H1 (cell line): ENCODE results near the gene SLC25A42. TPM values are rescaled to one million over a fixed set of nuclear protein-coding genes. Genes with fewer than 3 reads are reported as not detected.
A peak's percentile ranks its signal among the peaks of the same experiment; 100 is the strongest.

Experiments used
- CTCF ChIA-PET: fragments of 300-600 bp; sonication (Branson Sonifier 250); formaldehyde crosslinking; loops from one replicate; lab custom pipeline; 2021; ENCODE audit not compliant: partially characterized antibody; lab: Charles Lee
- POLR2A ChIA-PET: fragments of 300-600 bp; sonication (Branson Sonifier 250); formaldehyde crosslinking; loops from one replicate; lab custom pipeline; 2021; ENCODE audit warnings: inconsistent platforms; ENCODE audit not compliant: partially characterized antibody; lab: Charles Lee
- DNase-seq, 2 experiments: peaks; one replicate each; pipeline versions ENCODE4 v3.0.0 to v3.0.0-alpha.2; 2010 to 2022; ENCODE audit warnings: low spot score in 2 of 2, low read depth in 1 of 2, mixed read lengths in 1 of 2
- FAIRE-seq: peaks from 2 replicates; lab custom pipeline; 2011; peaks lifted over from hg19 to GRCh38; lab: Jason Lieb, UNC
- H2AFZ ChIP-seq: 2 replicates; pipeline ENCODE4 v1.8.1; 2012; ENCODE audit warnings: low read length, inconsistent platforms
- H2AK5ac ChIP-seq: 2 replicates; pipeline ENCODE4 v1.6.1; 2013; ENCODE audit warnings: low read depth, low read length
- H2BK120ac ChIP-seq: replicated peaks from 2 replicates; pipeline ENCODE3; 2013; ENCODE audit warnings: low read depth, low read length, inconsistent platforms
- H2BK12ac ChIP-seq: 2 replicates; pipeline ENCODE4 v1.6.1; 2013; ENCODE audit warnings: low read depth, low read length
- H2BK15ac ChIP-seq: 2 replicates; pipeline ENCODE4 v1.6.1; 2013; ENCODE audit warnings: low read length
- H2BK20ac ChIP-seq: 2 replicates; pipeline ENCODE4 v1.6.1; 2013; ENCODE audit warnings: low read length
- H2BK5ac ChIP-seq: 2 replicates; pipeline ENCODE4 v1.6.1; 2013; ENCODE audit warnings: low read depth, low read length
- H3K14ac ChIP-seq: 2 replicates; pipeline ENCODE4 v1.6.1; 2013; ENCODE audit warnings: inconsistent platforms; ENCODE audit not compliant: insufficient read length
- H3K18ac ChIP-seq: 2 replicates; pipeline ENCODE4 v1.6.1; 2013; ENCODE audit warnings: low read length; ENCODE audit errors: extremely low read depth
- H3K23ac ChIP-seq: 2 replicates; pipeline ENCODE4 v1.6.1; 2013; ENCODE audit warnings: inconsistent platforms; ENCODE audit not compliant: insufficient read length
- H3K23me2 ChIP-seq: 2 replicates; pipeline ENCODE4 v1.6.1; 2013; ENCODE audit warnings: low read depth, low read length
- H3K27ac ChIP-seq: 2 replicates; pipeline ENCODE4 v1.6.1; 2011; ENCODE audit warnings: low read depth, low read length, inconsistent platforms
- H3K27me3 ChIP-seq, 4 experiments: replicated peaks in 1 of 4; 1 replicate in 1 of 4; 2 replicates in 3 of 4; pipeline versions ENCODE4 v1.6.1 to v1.8.1; 2011 to 2013; ENCODE audit warnings: low read length in 3 of 4, mild to moderate bottlenecking in 3 of 4, inconsistent platforms in 2 of 4, mixed read lengths in 2 of 4, moderate library complexity in 1 of 4; ENCODE audit not compliant: control insufficient read depth in 3 of 4, insufficient read depth in 3 of 4; ENCODE audit errors: extremely low read depth in 1 of 4
- H3K36me3 ChIP-seq, 4 experiments: 2 replicates each; pipeline versions ENCODE4 v1.6.1 to v1.8.1; 2011 to 2013; ENCODE audit warnings: mild to moderate bottlenecking in 4 of 4, low read length in 3 of 4, moderate library complexity in 2 of 4, control low read depth in 1 of 4, inconsistent platforms in 1 of 4; ENCODE audit not compliant: insufficient read depth in 4 of 4, control insufficient read depth in 2 of 4
- H3K4ac ChIP-seq: replicated peaks from 2 replicates; pipeline ENCODE3; 2013; ENCODE audit warnings: low read length, low read depth, mixed read lengths, inconsistent platforms; ENCODE audit not compliant: insufficient read length
- H3K4me1 ChIP-seq, 4 experiments: replicated peaks in 1 of 4; 1 replicate in 1 of 4; 2 replicates in 3 of 4; pipeline versions ENCODE4 v1.6.1 to v1.8.1; 2011 to 2013; ENCODE audit warnings: low read length in 3 of 4, inconsistent platforms in 2 of 4, mixed read lengths in 1 of 4; ENCODE audit not compliant: insufficient read depth in 4 of 4, control insufficient read depth in 3 of 4
- H3K4me2 ChIP-seq, 2 experiments: 2 replicates each; pipeline versions ENCODE4 v1.6.1 to v1.8.1; 2011 to 2013; ENCODE audit warnings: low read depth in 2 of 2, low read length in 2 of 2, control low read depth in 1 of 2, inconsistent platforms in 1 of 2, mild to moderate bottlenecking in 1 of 2; ENCODE audit not compliant: insufficient read depth in 1 of 2
- H3K4me3 ChIP-seq, 4 experiments: fragments of 200-600, 300-600 bp in 1 of 4; sonication (generic), shearing (Covaris generic), sonication (Bioruptor Twin) in 1 of 4; 2 replicates each; pipeline versions ENCODE4 v1.5.1 to v1.8.1; 2011 to 2016; ENCODE audit warnings: low read length in 4 of 4, low read depth in 3 of 4, control low read depth in 2 of 4, inconsistent platforms in 2 of 4, mild to moderate bottlenecking in 2 of 4, mixed read lengths in 1 of 4, moderate library complexity in 1 of 4; ENCODE audit not compliant: insufficient read depth in 2 of 4; ENCODE audit errors: extremely low read depth in 1 of 4
- H3K56ac ChIP-seq: replicated peaks from 2 replicates; pipeline ENCODE3; 2013; ENCODE audit warnings: low read depth, mild to moderate bottlenecking, mixed read lengths, low read length, inconsistent platforms; ENCODE audit not compliant: insufficient read length
- H3K79me1 ChIP-seq: 2 replicates; pipeline ENCODE4 v1.6.1; 2013; ENCODE audit warnings: low read depth, low read length, control low read depth
- H3K79me2 ChIP-seq, 2 experiments: 2 replicates each; pipeline versions ENCODE4 v1.6.1 to v1.8.1; 2012 to 2013; ENCODE audit warnings: low read length in 2 of 2, mild to moderate bottlenecking in 2 of 2, inconsistent platforms in 1 of 2; ENCODE audit not compliant: insufficient read depth in 2 of 2, control insufficient read depth in 1 of 2
- H3K9ac ChIP-seq, 4 experiments: replicated peaks in 1 of 4; 1 replicate in 1 of 4; 2 replicates in 3 of 4; pipeline versions ENCODE4 v1.6.1 to v1.8.1; 2011 to 2013; ENCODE audit warnings: low read depth in 3 of 4, low read length in 3 of 4, control low read depth in 2 of 4, mild to moderate bottlenecking in 2 of 4, moderate library complexity in 2 of 4, inconsistent platforms in 1 of 4; ENCODE audit errors: extremely low read depth in 1 of 4
- H3K9me3 ChIP-seq, 2 experiments: 2 replicates each; pipeline versions ENCODE4 v1.6.1 to v1.8.1; 2012 to 2013; ENCODE audit warnings: mild to moderate bottlenecking in 2 of 2, moderate library complexity in 2 of 2, control low read depth in 1 of 2, inconsistent platforms in 1 of 2, low read depth in 1 of 2, low read length in 1 of 2, mixed read lengths in 1 of 2; ENCODE audit not compliant: insufficient read depth in 2 of 2
- H4K20me1 ChIP-seq, 2 experiments: replicated peaks in 1 of 2; 2 replicates each; pipeline versions ENCODE3 to v1.8.1; 2011 to 2013; ENCODE audit warnings: inconsistent platforms in 2 of 2, low read length in 2 of 2, mild to moderate bottlenecking in 1 of 2; ENCODE audit not compliant: insufficient read depth in 2 of 2, control insufficient read depth in 1 of 2
- H4K5ac ChIP-seq: 2 replicates; pipeline ENCODE4 v1.6.1; 2013; ENCODE audit warnings: low read length, low read depth, mixed read lengths, inconsistent platforms; ENCODE audit not compliant: insufficient read length
- H4K8ac ChIP-seq: 2 replicates; pipeline ENCODE4 v1.8.0; 2013; ENCODE audit warnings: mild to moderate bottlenecking, moderate library complexity, low read length, inconsistent platforms; ENCODE audit not compliant: insufficient read depth; ENCODE audit errors: extremely low read depth
- H4K91ac ChIP-seq: replicated peaks from 2 replicates; pipeline ENCODE3; 2013; ENCODE audit warnings: low read length, mixed read lengths, inconsistent platforms; ENCODE audit not compliant: insufficient read length
- BCL11A ChIP-seq, 2 experiments: IDR thresholded peaks; one replicate each; pipeline ENCODE4 v1.6.1; 2011; ENCODE audit warnings: low read depth in 2 of 2, low read length in 2 of 2, mild to moderate bottlenecking in 2 of 2
- GTF2F1 ChIP-seq: IDR thresholded peaks from 2 replicates; pipeline ENCODE4 v1.6.1; 2012; ENCODE audit warnings: low read depth, low read length, improper control_type of control experiment, borderline replicate concordance
- HDAC6 ChIP-seq: IDR thresholded peaks from one replicate; pipeline ENCODE4 v1.7.1; 2012; ENCODE audit warnings: low read depth, mild to moderate bottlenecking, inconsistent platforms, low read length, moderate library complexity
- KDM4A ChIP-seq: IDR thresholded peaks from one replicate; pipeline ENCODE4 v1.7.1; 2012; ENCODE audit warnings: low read depth, mild to moderate bottlenecking, moderate library complexity, low read length, inconsistent platforms; ENCODE audit not compliant: severe bottlenecking
- POU5F1 ChIP-seq: IDR thresholded peaks from 2 replicates; pipeline ENCODE4 v1.6.1; 2011; ENCODE audit warnings: low read depth, mild to moderate bottlenecking, low read length, moderate library complexity
- RBBP5 ChIP-seq: IDR thresholded peaks from 2 replicates; pipeline ENCODE4 v1.7.1; 2012; ENCODE audit warnings: low read depth, mild to moderate bottlenecking, inconsistent platforms, low read length, moderate library complexity, borderline replicate concordance
- RXRA ChIP-seq: IDR thresholded peaks from 2 replicates; pipeline ENCODE4 v1.6.1; 2011; ENCODE audit warnings: low read depth, mild to moderate bottlenecking, low read length, moderate library complexity; ENCODE audit not compliant: insufficient read depth
- SIX5 ChIP-seq: IDR thresholded peaks from 2 replicates; pipeline ENCODE4 v1.6.1; 2011; ENCODE audit warnings: mild to moderate bottlenecking, low read depth, low read length
- TAF1 ChIP-seq: IDR thresholded peaks from 2 replicates; pipeline ENCODE4 v1.6.1; 2011; ENCODE audit warnings: mild to moderate bottlenecking, low read depth, low read length
- ZNF274 ChIP-seq: IDR thresholded peaks from 2 replicates; pipeline ENCODE4 v1.7.0; 2012; ENCODE audit warnings: low read length, borderline replicate concordance; ENCODE audit errors: extremely low read depth
- WGBS, 2 experiments: shearing (Covaris generic) in 1 of 2; methylation state at CpG; one replicate each; pipeline versions ENCODE4 v1.1.6 to v1.1.7; 2013 to 2015; ENCODE audit warnings: low lambda C conversion rate in 2 of 2, mixed read lengths in 2 of 2, inconsistent platforms in 1 of 2, low coverage in 1 of 2, missing lambda C conversion rate in 1 of 2; ENCODE audit not compliant: insufficient replicate concordance in 2 of 2, insufficient coverage in 1 of 2, insufficient read length in 1 of 2; ENCODE audit errors: extremely low coverage in 1 of 2, missing lambda C conversion rate in 1 of 2; 5-methylcytosine and 5-hydroxymethylcytosine counted together
- polyA plus RNA-seq, 7 experiments: library from polyadenylated mRNA; depleted of rRNA in 3 of 7; stranded (reverse) in 5 of 7; unstranded in 2 of 7; fragments of >200 nt in 5 of 7; fragments of 200-250 nt in 2 of 7; gene quantifications; 1 replicate in 5 of 7; 2 replicates in 1 of 7; 4 replicates in 1 of 7; pipeline versions ENCODE4 v1.2.1 to v1.2.3, GENCODE V29; 2011 to 2013; ENCODE audit warnings: missing spikeins in 2 of 7, mixed read lengths in 2 of 7
- total RNA-seq: library from RNA; stranded (reverse); fragmentation: NEBNext Ultra II Directional; extraction: Animal tissue kit (Norgen Biotek cat#: 25700); gene quantifications from 2 replicates; pipeline ENCODE4 v1.2.1, GENCODE V29; 2021
- TF ChIP-seq, protein P1 (sequence below): IDR thresholded peaks from 2 replicates; pipeline ENCODE4 v1.6.1; 2012; ENCODE audit warnings: inconsistent platforms

SLC25A42 gene
- total and polyA plus RNA-seq, 2 of the 8 experiments (the other 6 are each of a cell fraction or from before 2014, with no cell fraction given) = 5.9 to 6.2 TPM

DNA sequence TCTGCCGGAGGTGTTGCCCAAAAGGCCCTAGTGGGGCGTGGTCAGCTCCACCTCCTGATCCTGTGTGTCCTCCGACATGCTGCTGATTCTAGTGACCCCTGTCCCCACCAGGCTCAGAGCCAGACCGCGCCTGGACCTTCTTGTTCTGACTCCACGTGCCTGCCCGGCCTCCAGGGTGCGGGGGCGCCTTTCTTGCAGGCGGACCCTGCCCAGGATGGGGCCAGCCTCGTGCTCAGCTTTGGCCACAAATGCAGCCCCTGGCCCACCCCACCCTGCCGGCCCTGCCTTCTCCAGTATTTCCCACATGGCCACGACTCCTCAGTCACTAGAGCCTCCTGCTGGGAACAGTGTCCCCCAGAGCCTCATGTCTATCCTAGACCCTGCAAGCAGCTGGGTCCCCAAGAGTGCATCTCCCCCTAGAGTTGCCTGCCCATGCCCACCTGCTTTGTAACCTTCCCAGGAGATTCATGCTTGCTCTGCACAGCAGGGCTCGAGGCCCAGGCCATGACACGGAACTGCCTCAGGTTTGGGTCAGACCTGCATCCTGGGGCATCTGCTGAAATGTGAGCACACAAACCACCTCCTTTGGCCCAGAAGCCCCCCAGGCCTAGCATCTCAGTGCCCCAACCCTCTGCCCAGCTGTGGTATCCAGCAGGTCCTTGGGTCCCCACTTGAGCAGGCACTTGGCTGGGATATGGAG is 47.5 kb downstream of the SLC25A42 start:
- TF ChIP-seq RXRA (no peak), RBBP5 (no peak), ZNF274 (no peak), TAF1 (no peak), HDAC6 (no peak), KDM4A (no peak), POU5F1 (no peak), SIX5 (no peak), GTF2F1 (no peak), BCL11A (IDR thresholded peaks at IDR 0.05; ENCODE audit: low read depth in 2 of 2, low read length in 2 of 2) (no peak)
- TF ChIP-seq, protein P1, sequence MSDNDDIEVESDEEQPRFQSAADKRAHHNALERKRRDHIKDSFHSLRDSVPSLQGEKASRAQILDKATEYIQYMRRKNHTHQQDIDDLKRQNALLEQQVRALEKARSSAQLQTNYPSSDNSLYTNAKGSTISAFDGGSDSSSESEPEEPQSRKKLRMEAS = no peak
- TF ChIP-seq, all 59 proteins: peak for 0
- H4K20me1 ChIP-seq = peaks cover 0 to 4% of the 10 kb centered on the region in 2 experiments
- no peak overlapping the region for H3K14ac ChIP-seq
- no peak overlapping the region for H4K91ac ChIP-seq
- no peak overlapping the region for H3K9ac ChIP-seq
- FAIRE-seq (no peak), DNase-seq (no peak)
- H3K79me1 ChIP-seq = 0 out of 2 replicates have a peak, but pooled peaks cover 2% of the 10 kb centered on the region
- H4K5ac ChIP-seq = no peak overlapping the region
- 85% methylated on average over 14 of the region's 15 CpGs; no CpG with 5 or more reads in 1 of the 2 experiments for WGBS, 2 experiments
- 0 out of 2 replicates have a peak overlapping the region, but pooled peaks have one; percentile 32 for H2BK20ac ChIP-seq
- H2BK5ac ChIP-seq = no peak overlapping the region
- peaks cover 0 to 3% (median 3%) of the 10 kb centered on the region in 4 experiments; a peak in 5 of 7 replicates for H3K4me1 ChIP-seq
- H2BK12ac ChIP-seq = 0 out of 2 replicates have a peak overlapping the region, but pooled peaks have one; percentile 50
- H3K23me2 ChIP-seq = peaks cover 6% of the 10 kb centered on the region; the same call in 1 of the 2 replicates
- no peak overlapping the region for H3K23ac ChIP-seq
- H2AK5ac ChIP-seq = peak overlapping the region; percentile 0; the same call in 1 of the 2 replicates
- H3K27me3 ChIP-seq = 0 out of 7 replicates have a peak, but pooled peaks cover 0 to 2% (median 0%) of the 10 kb centered on the region in 4 experiments
- peak overlapping the region in 1 of 2 experiments; percentile 41; a peak in 2 of 4 replicates for H3K4me2 ChIP-seq
- POLR2A ChIA-PET = interaction anchor here (0.8 to 1.9 kb wide), 8 partner anchors 9 to 117 kb away, joined by 3 to 6 read pairs (median 3); no protein-coding TSS in a partner anchor
- CTCF ChIA-PET = interaction anchor here (0.7 to 3.8 kb wide), 13 partner anchors 11 to 81 kb away, joined by 3 to 42 read pairs (median 5); no protein-coding TSS in a partner anchor
- H4K8ac ChIP-seq = peak overlapping the region; percentile 74; the same call in 1 of the 2 replicates
- H2AFZ ChIP-seq = no peak overlapping the region
- H3K9me3 ChIP-seq = no peaks in the 10 kb centered on the region
- H3K4ac ChIP-seq = no peak overlapping the region
- no peak overlapping the region for H3K18ac ChIP-seq
- no peak overlapping the region for H2BK120ac ChIP-seq
- no peak overlapping the region for H3K56ac ChIP-seq
- no peaks in the 10 kb centered on the region for H3K79me2 ChIP-seq
- no peak overlapping the region for H2BK15ac ChIP-seq
- H3K4me3 ChIP-seq = no peak overlapping the region
- H3K27ac ChIP-seq = no peak overlapping the region
- H3K36me3 ChIP-seq = no peaks in the 10 kb centered on the region
